Measurements from ENCODE around the gene CAPZB.

Gene CAPZB

GRCh38 chr1:19426294-19427086, 58.8 kb downstream of the CAPZB start:
- DNase-seq: no peak

GRCh38 chr1:19425646-19426239, 59.6 kb downstream of the CAPZB start:
- no peak for DNase-seq

DNA sequence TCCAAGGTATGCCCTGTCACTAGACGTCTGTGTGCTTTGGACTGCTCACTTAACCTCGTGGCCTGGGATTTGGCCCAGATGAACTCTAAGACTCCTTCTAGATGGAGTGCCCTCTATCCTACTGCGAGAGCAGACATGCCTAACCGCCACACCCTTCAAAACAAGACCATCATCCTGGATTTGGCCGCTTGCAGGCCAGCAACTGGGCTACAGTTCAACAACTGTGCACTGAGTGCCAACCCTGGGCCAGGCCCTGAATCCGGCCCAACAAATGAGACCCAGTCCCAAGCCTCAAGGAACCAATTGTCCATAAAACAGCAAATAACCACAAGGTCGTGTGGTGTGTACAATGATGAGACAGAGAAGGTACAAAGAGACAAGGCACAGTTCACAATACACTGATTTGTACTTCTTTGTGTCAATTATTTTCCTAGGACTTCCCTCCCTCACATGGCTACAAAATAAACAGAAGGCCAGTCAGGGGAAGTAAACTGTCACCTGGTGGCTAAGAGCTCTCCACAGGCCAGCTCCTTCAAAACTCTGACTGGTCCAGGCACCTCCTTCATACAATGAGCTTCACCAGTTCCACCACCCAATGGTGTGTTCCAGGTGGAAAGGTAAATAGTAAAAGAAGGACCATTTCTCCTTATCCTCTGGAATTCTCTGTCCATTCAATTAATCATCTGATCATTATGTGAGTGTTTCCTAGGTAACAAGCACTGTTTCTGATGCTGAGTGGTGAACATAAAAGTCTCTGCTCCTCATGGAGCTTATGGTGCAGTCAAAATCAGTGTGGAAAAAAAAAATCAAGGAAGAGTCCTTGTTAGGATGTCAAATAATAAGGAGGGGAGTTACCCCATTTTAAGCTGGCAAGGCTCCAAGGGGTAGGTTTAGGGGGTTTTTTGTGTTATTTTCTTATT, 60.4 kb downstream of the CAPZB start:
- no peak for DNase-seq

DNA sequence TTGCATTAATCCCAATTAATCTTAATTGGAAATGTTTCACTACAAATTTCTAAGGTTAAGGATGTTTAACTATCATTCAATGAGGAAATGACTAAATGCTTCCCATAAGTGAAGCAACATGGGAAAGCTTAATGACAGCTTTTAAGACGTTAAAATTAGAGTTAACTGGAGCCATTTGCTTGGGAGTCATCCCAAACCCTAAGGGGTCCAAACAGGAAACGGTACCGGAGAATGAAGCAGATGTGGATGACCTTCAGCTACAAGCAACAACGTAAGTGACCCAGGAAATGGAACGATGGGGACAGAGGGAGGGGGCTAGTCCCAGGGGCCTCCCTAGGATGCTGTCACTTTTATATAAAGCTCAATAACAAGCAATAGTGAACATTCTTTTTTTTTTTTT, 62.2 kb downstream of the CAPZB start:
- no peak for DNase-seq

GRCh38 chr1:19421365-19421764, 64.0 kb downstream of the CAPZB start:
- DNase-seq: no peak

GRCh38 chr1:19420606-19421005, 64.7 kb downstream of the CAPZB start:
- no peak for DNase-seq

DNA sequence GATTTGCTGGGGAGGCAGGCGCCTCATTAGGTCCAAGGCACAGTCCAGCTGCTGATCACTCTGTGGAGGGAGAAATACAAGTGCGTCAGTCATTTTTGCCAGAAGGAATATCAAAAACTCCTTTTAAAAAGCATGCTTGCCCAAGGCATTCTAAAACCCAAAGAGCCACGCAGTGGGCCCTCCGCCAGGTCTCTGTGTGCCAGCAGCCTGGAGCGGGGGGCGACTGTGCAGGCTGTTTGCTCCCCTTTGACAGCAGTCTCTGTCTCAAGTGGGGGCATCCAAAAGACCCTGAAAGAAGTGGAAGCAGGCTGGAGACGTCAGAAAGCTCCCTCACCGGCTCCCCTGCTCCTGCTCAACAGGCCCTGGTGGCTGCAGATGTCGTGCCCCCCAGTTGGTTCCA, 65.6 kb downstream of the CAPZB start:
- DNase-seq: no peak

- no peak for DNase-seq
These were observed 66.8 kb downstream of the CAPZB start for GRCh38 chr1:19418503-19418971.

- DNase-seq: no peak
These were observed 68.3 kb downstream of the CAPZB start for GRCh38 chr1:19416921-19417470.

GRCh38 chr1:19416145-19416544, 69.2 kb downstream of the CAPZB start:
- no peak for DNase-seq

DNA sequence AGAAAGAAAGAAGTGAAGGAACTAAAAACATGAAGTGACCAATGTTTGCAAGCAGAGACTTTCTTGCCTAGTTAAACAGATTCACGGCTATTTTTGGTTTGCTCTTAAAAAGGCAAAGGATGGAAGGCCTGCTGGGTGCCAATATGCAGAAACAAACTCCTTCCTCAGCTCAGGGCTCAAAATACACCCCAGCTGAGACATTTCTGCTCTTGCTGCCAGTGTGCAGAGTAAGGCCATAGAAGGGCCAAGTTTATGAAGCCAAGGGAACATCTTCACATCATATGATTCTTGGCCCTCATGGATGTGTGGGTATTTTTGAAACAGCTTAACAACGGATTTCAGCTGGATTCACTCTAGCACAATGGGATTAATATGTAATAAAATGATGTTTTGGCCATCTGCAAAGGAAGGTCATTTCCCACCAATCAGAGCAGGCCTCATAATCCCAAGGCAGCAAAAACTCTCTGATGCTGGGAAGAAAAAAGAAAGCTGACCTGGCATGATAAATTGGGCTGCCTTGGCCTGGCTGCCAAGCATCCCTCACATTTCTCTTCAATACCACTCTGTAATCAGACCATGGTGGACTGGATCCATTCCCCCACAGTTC, 70.7 kb downstream of the CAPZB start:
- no peak for DNase-seq

DNA sequence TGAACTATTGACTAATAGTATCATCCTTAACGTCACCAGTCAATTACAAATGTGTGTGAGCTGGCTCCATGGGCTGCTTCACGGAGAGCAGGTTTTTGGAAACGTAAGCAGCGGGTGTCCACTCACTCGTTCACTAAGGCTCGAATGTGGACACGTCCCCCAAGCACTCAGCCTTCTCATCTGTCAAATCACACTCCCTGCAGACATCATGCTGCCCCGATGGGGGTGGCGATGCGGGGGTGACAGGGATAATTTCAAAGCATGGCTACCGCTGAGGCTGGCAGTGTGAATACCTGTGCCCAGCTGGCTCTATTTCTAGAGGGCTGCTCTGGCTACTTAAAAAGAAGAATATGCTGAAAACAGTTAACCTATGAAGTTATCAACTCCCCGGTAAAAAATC, 71.3 kb downstream of the CAPZB start:
- DNase-seq: no peak

DNA sequence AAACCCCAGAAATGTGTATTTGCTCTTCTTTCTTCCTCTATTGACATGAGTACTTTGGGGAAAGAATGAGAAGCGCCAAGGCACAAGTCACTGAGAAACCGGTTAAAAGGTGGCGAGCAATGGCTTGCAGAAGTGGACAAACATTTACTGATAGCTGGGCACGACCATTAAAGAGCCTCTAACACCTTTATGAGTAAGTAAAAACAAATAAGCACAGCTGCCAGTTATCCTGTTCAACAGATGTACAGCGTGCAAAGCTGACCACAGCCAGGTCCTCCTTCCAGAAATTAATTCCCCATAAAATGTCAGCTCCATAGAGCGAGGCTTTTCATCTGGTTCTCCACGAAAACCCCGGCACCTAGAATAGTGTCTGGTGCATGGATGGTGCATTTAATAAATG, 72.7 kb downstream of the CAPZB start:
- DNase-seq: no peak

DNA sequence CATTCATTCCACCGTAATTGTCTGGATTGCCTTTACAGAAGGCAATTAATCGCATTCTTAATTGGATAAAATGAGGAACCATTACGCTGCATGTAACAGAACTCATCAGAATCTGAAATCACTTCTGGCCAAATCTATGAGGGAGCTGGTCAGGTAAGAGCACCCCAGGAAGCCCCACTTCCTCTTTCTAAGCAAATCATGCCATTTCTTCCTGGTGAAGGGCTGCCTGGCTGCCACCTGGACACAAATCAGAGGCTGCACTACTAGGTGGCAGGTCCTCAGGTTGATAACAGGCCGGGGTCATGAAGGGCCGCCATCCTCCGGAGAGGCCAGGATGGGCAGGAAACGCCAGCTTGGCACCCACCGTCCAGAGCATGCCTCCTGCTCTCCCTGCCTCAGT, 73.7 kb downstream of the CAPZB start:
- no peak for DNase-seq

DNA sequence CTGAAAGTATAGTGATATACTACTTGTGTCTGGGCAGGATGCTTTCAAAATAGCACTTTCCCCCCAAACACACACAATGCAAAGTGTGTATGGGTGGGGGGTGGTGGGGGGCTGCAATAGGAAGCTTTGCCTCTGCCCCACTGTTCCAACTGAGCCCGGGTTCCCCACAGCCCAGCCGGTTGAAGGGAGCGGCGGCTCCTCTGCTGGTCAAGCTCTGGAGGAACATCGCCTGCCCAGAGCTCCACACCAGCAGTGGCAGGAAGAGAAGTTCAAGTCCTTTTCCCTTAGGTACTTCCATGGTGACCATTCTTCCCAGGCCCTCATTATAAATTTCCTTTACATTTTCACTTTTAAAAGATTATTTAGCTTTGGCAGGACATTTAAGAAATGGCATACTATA, 74.9 kb downstream of the CAPZB start:
- DNase-seq: no peak

DNA sequence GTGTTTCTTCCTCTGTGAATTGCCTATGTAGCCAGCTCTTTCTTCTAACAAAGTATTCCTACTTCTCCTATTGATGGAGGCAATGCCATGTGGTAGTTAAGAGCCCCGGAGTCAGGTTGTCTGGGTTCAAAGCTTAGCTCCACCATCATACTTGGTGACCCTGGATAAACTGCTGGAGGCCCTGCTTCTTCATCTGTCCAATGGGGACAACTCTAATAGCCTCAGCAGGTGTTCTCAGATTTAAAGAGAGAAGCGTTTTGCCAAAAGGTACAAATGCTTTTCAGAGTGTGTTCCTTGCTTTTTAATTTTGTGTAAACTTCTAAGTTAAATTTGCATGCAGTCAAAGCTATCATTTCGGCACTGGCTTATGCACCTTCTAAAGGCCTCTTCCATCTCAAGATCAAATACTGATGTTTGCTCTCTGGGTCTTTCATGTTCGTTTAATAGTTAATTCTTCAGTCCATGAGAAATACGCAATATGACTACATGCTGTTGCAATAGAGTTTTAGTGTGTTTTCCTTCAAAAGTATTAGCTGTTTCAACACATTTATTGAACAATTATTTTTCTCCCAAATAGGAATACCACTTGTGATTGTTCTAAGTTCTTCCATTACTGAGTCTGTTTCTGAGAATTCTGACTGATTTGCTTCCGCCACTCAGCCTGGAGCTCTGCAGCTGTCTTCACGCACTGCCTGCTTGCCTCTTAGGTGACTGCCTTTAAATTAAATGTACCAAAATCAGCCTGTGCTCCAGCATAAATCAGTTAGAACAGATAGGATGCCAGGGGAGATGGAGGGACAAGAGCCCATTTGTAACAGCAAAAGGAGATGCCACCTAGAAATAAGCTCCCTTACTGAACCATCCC, 75.6 kb downstream of the CAPZB start:
- no peak for DNase-seq

- no peak for DNase-seq
These were observed 77.7 kb downstream of the CAPZB start for GRCh38 chr1:19407494-19408096.

GRCh38 chr1:19406680-19407079, 78.7 kb downstream of the CAPZB start:
- no peak for DNase-seq

GRCh38 chr1:19405761-19406487, 79.4 kb downstream of the CAPZB start:
- DNase-seq: no peak

DNA sequence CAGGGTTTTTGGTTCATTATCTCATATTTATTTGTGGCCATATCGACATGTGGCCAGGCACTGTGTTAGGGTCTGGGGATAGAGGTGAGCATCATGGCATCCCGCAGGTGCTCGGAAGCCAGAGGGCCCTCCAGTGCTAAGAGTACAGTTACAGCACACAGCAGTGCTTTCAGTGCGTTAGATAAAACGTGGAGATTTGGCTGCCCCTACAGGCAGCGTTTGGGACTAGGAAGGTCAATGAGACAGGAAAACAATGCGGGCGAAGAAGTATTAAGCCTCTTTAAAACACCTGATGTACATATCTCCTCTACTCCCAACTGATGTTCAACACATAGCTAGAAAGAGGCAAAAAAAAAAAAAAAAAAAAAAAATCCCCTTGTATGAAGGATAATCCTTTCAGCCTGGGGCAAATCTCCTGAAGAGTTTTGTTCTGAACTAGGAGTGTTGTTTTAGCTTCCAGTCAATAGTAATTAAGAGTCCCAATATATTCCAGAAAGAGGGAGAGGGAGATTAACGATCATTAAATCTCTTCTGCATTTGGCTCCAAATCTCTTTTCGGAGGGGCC, 80.1 kb downstream of the CAPZB start:
- no peak for DNase-seq

Measured in activated effector memory CD4-positive, alpha-beta T cell treated with anti-CD3 and anti-CD28 coated beads, Interleukin-2, amount 50 U/mL, for 16 hours (primary cell).